OCI-M2 (cell line): ENCODE measurements around the gene ARHGAP22.

ENCODE experiments used
- DNase-seq: peaks from one replicate; lab custom pipeline; 2025; ENCODE audit not compliant: unreplicated experiment; lab: John Stamatoyannopoulos, UW

ARHGAP22 gene

DNA sequence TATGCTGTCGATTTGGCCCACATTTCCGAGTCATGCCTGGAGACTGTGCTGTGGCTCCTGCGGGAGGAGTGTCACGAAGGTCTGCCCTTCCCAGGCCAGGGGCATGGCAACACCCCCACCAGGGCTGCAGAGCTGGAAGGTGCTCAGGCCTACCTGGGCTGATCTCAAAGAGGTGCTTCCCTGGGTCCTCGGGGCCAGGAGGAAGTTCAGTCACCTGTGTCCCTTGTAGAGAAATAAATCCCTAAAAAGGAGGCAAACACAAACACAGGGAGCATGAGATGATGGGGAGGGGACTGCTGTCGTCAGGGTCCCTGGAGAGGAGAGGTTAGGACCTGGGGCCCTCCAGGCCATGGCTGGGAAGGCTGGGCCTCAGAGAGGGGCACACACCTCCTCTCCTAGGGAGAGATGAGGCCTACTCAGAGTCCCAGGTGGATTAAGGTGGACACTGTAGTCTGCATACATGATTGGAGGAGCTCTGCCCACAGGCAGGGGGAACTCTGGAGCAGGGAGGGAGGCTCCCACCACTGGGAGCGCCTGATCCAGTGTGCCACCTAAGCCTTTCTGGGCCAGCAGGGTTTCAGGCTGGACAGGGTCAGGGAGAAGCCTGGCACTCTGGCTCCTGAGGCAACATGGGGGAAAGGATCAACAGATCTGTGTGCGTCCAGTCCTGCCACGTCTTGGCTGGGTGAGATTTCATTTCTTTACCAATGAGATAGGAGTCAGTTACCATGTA, 49.4 kb downstream of the ARHGAP22 start:
- no peak for DNase-seq

GRCh38 chr10:48554656-48555055, 50.2 kb downstream of the ARHGAP22 start:
- DNase-seq: no peak

- DNase-seq: no peak
Measured at GRCh38 chr10:48554246-48554645, 50.6 kb downstream of the ARHGAP22 start.

- DNase-seq: no peak
Measured at GRCh38 chr10:48552946-48553564, 51.8 kb downstream of the ARHGAP22 start.

- no peak for DNase-seq
Measured at GRCh38 chr10:48551861-48552591, 52.8 kb downstream of the ARHGAP22 start.

DNA sequence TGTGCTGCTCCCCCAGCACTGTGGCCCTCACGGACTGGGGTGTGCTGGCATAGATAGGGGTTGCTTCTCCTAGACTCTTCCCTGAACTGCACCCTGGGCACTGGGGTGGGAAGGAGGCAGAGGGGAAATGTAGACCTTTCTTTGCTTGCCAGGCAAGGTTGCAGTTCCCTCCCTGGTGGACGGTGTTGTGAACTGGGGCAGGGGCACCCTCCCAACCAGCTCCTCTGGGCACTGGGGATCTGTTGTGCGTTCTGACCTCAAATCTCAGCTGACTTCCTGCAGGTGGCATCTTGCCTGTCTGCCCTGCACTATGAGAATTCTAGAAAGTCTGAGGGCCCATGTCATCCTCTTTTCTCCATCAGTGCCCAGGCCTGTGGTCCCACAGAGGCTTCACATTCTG, 53.9 kb downstream of the ARHGAP22 start:
- no peak for DNase-seq

- no peak for DNase-seq
Measured at GRCh38 chr10:48550071-48550691, 54.7 kb downstream of the ARHGAP22 start.

- no peak for DNase-seq
Measured at GRCh38 chr10:48549236-48549635, 55.6 kb downstream of the ARHGAP22 start.

- no peak for DNase-seq
Measured at GRCh38 chr10:48548531-48549135, 56.2 kb downstream of the ARHGAP22 start.

- no peak for DNase-seq
Measured at GRCh38 chr10:48547981-48548380, 56.9 kb downstream of the ARHGAP22 start.

GRCh38 chr10:48547061-48547895, 57.6 kb downstream of the ARHGAP22 start:
- DNase-seq: no peak

DNA sequence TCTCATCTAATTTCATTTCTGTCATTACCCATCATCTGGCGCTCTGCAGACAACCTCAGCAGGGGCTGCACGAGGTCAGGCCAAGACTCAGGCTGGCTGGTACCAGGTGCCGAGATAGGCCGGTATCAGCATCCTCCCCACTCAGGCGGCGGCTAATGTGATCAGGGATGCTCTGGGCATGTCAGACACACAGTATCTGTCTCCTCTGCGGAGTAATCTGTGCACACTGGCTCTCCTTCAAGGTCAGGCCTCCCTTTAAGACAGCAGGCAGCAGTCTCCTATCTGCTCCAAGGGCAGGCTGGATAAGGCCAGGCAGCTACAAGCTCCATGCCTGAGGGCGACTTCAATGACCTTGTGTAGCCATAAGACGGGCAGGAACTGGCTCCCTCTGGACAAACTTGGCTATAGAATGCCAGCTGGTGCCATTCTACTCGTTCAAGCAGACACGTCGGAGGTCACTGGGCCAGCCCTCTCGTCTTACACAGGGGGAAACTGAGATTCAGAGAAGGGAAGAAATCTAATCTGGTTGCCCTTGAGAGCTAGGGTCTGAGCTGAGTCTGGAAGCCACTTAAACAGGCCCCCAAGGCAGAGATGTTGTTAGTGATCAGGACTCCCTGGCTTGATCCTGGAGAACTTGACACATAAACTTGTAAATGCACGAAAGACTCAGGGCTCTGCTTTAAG, 59.3 kb downstream of the ARHGAP22 start:
- no peak for DNase-seq

DNA sequence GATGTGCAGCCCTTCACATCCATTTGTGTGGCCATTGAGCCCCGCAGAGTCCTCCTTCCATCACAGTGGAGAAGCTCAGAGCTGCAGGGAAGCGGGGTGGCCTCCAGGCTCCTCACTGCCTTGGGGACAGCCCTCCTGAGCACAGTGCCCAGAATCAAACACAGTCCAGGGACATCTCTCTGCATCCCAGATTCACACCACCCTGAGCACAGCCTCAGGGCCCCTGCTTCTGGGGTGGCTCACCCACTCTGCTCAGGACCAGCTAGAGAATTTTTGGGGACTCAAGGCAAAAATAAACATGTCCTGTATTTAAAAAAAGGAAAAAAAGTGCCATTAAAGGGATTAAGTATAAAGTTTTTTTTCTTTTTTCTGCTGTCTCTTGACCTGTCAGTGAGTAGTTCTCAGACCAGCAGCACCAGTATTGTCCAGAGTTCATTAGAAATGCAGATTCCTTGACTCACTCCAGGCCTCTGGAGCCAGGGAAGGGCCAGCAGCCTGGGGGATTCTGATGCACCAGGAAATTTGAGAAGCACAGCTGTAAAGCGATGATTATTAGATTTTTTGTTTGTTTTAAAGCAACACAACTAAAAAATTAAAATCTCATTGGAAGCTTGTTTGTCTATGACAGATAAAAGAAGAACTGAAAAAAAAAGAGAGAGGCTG, 61.6 kb downstream of the ARHGAP22 start:
- DNase-seq: no peak

- DNase-seq: no peak
Measured at GRCh38 chr10:48542471-48543181, 62.2 kb downstream of the ARHGAP22 start.

DNA sequence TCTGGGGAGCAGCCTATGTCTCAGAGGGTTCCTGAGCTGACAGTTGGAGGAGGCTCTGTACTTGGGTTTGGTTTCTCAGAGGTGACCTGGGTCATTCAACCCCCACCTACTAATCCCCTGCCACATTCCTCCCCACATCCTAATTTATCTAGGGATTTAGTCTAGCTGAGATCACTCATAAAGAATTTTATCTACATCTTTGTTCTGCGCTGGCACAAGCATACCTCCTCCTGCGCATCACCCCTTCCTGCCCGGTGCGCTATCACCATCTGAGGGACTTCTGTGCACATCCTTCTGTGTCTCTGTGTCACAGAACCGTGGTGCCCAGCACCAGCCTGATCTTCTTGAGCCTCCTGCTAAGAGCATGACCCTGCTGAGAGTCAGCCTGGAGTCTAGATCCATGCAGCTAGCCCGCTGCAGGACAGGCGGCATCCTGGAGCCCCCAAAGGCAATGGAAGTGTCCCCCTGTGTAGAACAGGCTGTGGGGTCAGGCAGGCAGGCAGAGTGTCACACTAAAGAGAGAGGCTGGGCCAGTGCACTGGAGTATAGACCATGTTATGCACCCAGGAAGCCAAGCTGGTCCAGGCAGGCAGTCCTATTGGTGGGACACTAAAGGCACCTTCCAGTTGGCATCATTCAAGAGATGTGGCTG, 63.6 kb downstream of the ARHGAP22 start:
- DNase-seq: no peak

DNA sequence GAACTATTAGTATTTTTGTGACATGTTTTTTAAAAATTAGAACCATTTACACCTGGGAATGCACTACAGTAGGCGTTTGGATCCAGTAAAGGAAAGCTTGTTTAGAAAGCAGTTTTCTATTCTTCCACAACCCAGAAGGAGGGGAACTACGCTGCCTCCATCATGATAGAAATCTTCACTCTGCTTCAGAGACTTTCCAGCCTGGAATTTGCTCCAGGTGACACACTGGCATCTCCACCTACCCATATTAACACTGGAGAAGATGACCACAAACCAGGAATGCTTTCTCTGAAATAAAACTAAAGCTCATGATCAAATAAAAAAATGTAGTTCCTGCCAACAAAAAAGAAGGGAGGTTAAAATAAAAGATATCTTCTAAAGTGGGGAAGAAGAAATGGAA, 66.3 kb downstream of the ARHGAP22 start:
- DNase-seq: no peak

DNA sequence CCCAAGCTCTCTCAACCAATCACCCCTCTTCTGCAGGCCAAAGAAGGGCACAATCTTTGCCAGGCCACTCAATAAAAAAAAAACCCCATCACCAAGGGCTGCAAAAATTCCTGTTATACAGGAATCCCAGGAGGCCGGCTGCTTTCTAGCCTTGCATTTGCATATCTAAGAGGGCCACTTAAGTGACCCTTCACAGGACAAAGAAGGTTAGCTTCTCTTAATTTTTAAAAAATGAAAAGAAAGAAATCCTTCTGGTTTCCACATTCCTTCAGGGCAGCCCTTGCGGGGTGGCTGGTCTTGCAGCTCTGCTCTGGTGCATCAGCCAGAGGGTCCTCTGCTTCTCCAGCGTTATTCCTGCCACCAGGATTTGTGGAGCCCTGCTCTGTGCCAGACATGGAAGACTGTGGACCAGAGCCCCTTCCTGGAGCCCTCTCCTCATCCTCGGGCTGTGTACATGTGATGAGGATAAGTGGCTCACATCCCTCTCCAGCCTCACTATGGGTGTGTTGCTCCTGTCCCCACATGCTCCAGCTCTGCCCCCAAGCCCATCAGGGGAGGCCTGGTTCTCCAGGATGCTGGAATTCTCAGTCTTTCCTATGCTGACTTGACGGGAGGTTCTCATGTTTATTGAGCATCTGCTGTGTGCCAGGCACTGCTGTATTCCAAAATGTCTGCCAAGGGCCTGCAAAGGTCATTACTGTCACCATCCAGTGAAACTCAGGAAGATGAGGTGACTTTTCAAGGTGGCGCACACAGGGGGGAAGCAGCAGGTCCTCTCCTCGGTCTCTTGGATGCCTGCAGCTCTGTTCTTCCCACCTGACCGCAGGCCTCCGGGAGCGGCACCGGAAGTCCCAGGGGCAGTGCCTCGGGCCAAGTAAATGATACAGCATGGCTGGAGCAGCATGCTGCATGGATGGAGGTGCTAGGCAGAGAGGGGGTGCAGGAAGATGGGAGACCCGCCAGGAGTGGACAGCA, 67.7 kb downstream of the ARHGAP22 start:
- DNase-seq: no peak
